Hepatocyte (in vitro differentiated cells): ENCODE results near the gene PLEKHG3. TPM values are rescaled to one million over a fixed set of nuclear protein-coding genes. Genes with fewer than 3 reads are reported as not detected.
A peak's percentile ranks its signal among the peaks of the same experiment; 100 is the strongest.

Experiments used
- DNase-seq: peaks from one replicate; pipeline ENCODE4 v3.0.0-alpha.2; 2016; ENCODE audit warnings: low spot score
- H2AFZ ChIP-seq: fragments of 200-600 bp; sonication (generic); 2 replicates; pipeline ENCODE4 v1.6.0; 2016; ENCODE audit warnings: antibody characterized with exemption, mild to moderate bottlenecking
- H3K27ac ChIP-seq: fragments of 200-600 bp; sonication (generic); 2 replicates; pipeline ENCODE4 v1.5.1; 2016; ENCODE audit warnings: mild to moderate bottlenecking
- H3K27me3 ChIP-seq: fragments of 200-600 bp; sonication (generic); 2 replicates; pipeline ENCODE4 v1.6.1; 2016
- H3K36me3 ChIP-seq: fragments of 200-600 bp; sonication (generic); replicated peaks from 2 replicates; pipeline ENCODE4 v1.5.1; 2016; ENCODE audit warnings: low read depth; ENCODE audit not compliant: insufficient read depth
- H3K4me1 ChIP-seq: fragments of 200-600 bp; sonication (generic); 2 replicates; pipeline ENCODE4 v1.5.1; 2016; ENCODE audit warnings: mild to moderate bottlenecking, moderate library complexity; ENCODE audit not compliant: insufficient read depth
- H3K4me2 ChIP-seq: fragments of 200-600 bp; sonication (generic); 2 replicates; pipeline ENCODE4 v1.6.0; 2016
- H3K4me3 ChIP-seq: fragments of 200-600 bp; sonication (generic); 2 replicates; pipeline ENCODE4 v1.5.1; 2016; ENCODE audit warnings: mild to moderate bottlenecking
- H3K79me2 ChIP-seq: fragments of 200-600 bp; sonication (generic); 2 replicates; pipeline ENCODE4 v1.6.0; 2017; ENCODE audit warnings: mild to moderate bottlenecking
- H3K9me2 ChIP-seq: fragments of 200-600 bp; sonication (generic); replicated peaks from 2 replicates; pipeline ENCODE4 v1.6.0; 2017; ENCODE audit warnings: mild to moderate bottlenecking; ENCODE audit not compliant: insufficient read depth
- H3K9me3 ChIP-seq: fragments of 200-600 bp; sonication (generic); 2 replicates; pipeline ENCODE4 v1.5.1; 2016; ENCODE audit warnings: low read depth, mild to moderate bottlenecking
- H4K20me1 ChIP-seq: fragments of 200-600 bp; sonication (generic); 2 replicates; pipeline ENCODE4 v1.6.0; 2016; ENCODE audit warnings: mild to moderate bottlenecking; ENCODE audit not compliant: insufficient read depth, poor library complexity, severe bottlenecking
- CTCF ChIP-seq: fragments of 200-600 bp; sonication (generic); IDR thresholded peaks from 2 replicates; pipeline ENCODE4 v1.5.1; 2016; ENCODE audit warnings: antibody characterized with exemption, mild to moderate bottlenecking; ENCODE audit not compliant: poor library complexity
- EZH2 ChIP-seq: fragments of 200-600 bp; sonication (generic); IDR thresholded peaks from 2 replicates; pipeline ENCODE4 v1.6.1; 2016; ENCODE audit warnings: antibody characterized with exemption, mild to moderate bottlenecking, borderline replicate concordance
- EZH2phosphoT487 ChIP-seq: fragments of 200-600 bp; sonication (generic); IDR thresholded peaks from one replicate; pipeline ENCODE4 v1.6.1; 2018; ENCODE audit warnings: antibody characterized with exemption, mild to moderate bottlenecking, low read depth, moderate library complexity; ENCODE audit not compliant: unreplicated experiment, severe bottlenecking
- WGBS: methylation state at CpG from one replicate; pipeline ENCODE4 v1.1.6; 2016; ENCODE audit warnings: low lambda C conversion rate; ENCODE audit errors: missing lambda C conversion rate; 5-methylcytosine and 5-hydroxymethylcytosine counted together
- polyA plus RNA-seq: library from polyadenylated mRNA; unstranded; fragments of >200 nt; fragmentation: Nextera tagmentation; extraction: Ambion mirVana; gene quantifications from 2 replicates; pipeline ENCODE4 v1.2.1, GENCODE V29; 2016
- total RNA-seq: library from RNA; depleted of rRNA; stranded (reverse); fragments of >200 nt; gene quantifications from 2 replicates; pipeline ENCODE4 v1.2.3, GENCODE V29; 2014

Gene PLEKHG3
- total and polyA plus RNA-seq, 2 experiments from 2014 or later = 42.7 to 54.2 TPM

GRCh38 chr14:64659366-64659765 lies 44.9 kb upstream of the PLEKHG3 start:
- Histone ChIP-seq H3K4me1 (peaks cover 6% of the 10 kb centered on the region), H3K36me3 (no peaks in the 10 kb centered on the region), H3K4me2 (no peak overlapping the region), H3K9me2 (no peaks in the 10 kb centered on the region), H3K79me2 (no peaks in the 10 kb centered on the region), H4K20me1 (no peaks in the 10 kb centered on the region), H3K27me3 (no peaks in the 10 kb centered on the region), H3K27ac (no peak overlapping the region), H2AFZ (no peak overlapping the region), H3K4me3 (no peak overlapping the region), H3K9me3 (no peaks in the 10 kb centered on the region)
- no peak for TF ChIP-seq EZH2phosphoT487
- no peak for TF ChIP-seq EZH2
- no peak for TF ChIP-seq CTCF
- 94% methylated on average over 5 of the region's 5 CpGs for WGBS
- DNase-seq = no peak

- H4K20me1 ChIP-seq = no peaks in the 10 kb centered on the region
- 79% methylated on average over 6 of the region's 6 CpGs for WGBS
- H3K27ac ChIP-seq = no peak overlapping the region
Observed at GRCh38 chr14:64663174-64663573, 41.0 kb upstream of the PLEKHG3 start.

GRCh38 chr14:64671591-64671990 lies 32.6 kb upstream of the PLEKHG3 start:
- TF ChIP-seq EZH2 (no peak), EZH2phosphoT487 (no peak), CTCF (peak; percentile 88)
- H3K4me3 ChIP-seq = no peak overlapping the region
- no peak overlapping the region for H2AFZ ChIP-seq
- no peaks in the 10 kb centered on the region for H4K20me1 ChIP-seq
- no peaks in the 10 kb centered on the region for H3K79me2 ChIP-seq
- peaks cover 3% of the 10 kb centered on the region for H3K4me1 ChIP-seq
- WGBS = 10% methylated on average over 3 of the region's 3 CpGs
- H3K27ac ChIP-seq = no peak overlapping the region
- H3K27me3 ChIP-seq = no peaks in the 10 kb centered on the region
- H3K36me3 ChIP-seq = no peaks in the 10 kb centered on the region
- H3K9me2 ChIP-seq = no peaks in the 10 kb centered on the region
- DNase-seq = peak; percentile 85
- no peaks in the 10 kb centered on the region for H3K9me3 ChIP-seq
- H3K4me2 ChIP-seq = no peak overlapping the region

More at GRCh38 chr14:64663174-64663573, 41.0 kb upstream of the PLEKHG3 start:
- no peaks in the 10 kb centered on the region for H3K9me3 ChIP-seq
- H2AFZ ChIP-seq = no peak overlapping the region
- H3K9me2 ChIP-seq = no peaks in the 10 kb centered on the region
- H3K27me3 ChIP-seq = no peaks in the 10 kb centered on the region
- no peaks in the 10 kb centered on the region for H3K36me3 ChIP-seq
- no peaks in the 10 kb centered on the region for H3K4me1 ChIP-seq
- DNase-seq = no peak
- TF ChIP-seq EZH2phosphoT487 (no peak), CTCF (no peak), EZH2 (no peak)
- H3K4me3 ChIP-seq = no peak overlapping the region
- no peaks in the 10 kb centered on the region for H3K79me2 ChIP-seq
- no peak overlapping the region for H3K4me2 ChIP-seq

- H3K79me2 ChIP-seq = no peaks in the 10 kb centered on the region
- DNase-seq = no peak
- H2AFZ ChIP-seq = no peak overlapping the region
- peaks cover 3% of the 10 kb centered on the region for H3K4me1 ChIP-seq
- WGBS = 83% methylated on average over 8 of the region's 8 CpGs
- H3K9me3 ChIP-seq = no peaks in the 10 kb centered on the region
- no peak overlapping the region for H3K4me2 ChIP-seq
- H3K27ac ChIP-seq = no peak overlapping the region
- H3K9me2 ChIP-seq = no peaks in the 10 kb centered on the region
- no peaks in the 10 kb centered on the region for H4K20me1 ChIP-seq
- no peaks in the 10 kb centered on the region for H3K27me3 ChIP-seq
- no peak overlapping the region for H3K4me3 ChIP-seq
- TF ChIP-seq EZH2 (no peak), EZH2phosphoT487 (no peak), CTCF (no peak)
- H3K36me3 ChIP-seq = no peaks in the 10 kb centered on the region
Observed at GRCh38 chr14:64673316-64673715, 30.9 kb upstream of the PLEKHG3 start.
